Measurements from ENCODE around the gene PSMD1.

Gene PSMD1

DNA sequence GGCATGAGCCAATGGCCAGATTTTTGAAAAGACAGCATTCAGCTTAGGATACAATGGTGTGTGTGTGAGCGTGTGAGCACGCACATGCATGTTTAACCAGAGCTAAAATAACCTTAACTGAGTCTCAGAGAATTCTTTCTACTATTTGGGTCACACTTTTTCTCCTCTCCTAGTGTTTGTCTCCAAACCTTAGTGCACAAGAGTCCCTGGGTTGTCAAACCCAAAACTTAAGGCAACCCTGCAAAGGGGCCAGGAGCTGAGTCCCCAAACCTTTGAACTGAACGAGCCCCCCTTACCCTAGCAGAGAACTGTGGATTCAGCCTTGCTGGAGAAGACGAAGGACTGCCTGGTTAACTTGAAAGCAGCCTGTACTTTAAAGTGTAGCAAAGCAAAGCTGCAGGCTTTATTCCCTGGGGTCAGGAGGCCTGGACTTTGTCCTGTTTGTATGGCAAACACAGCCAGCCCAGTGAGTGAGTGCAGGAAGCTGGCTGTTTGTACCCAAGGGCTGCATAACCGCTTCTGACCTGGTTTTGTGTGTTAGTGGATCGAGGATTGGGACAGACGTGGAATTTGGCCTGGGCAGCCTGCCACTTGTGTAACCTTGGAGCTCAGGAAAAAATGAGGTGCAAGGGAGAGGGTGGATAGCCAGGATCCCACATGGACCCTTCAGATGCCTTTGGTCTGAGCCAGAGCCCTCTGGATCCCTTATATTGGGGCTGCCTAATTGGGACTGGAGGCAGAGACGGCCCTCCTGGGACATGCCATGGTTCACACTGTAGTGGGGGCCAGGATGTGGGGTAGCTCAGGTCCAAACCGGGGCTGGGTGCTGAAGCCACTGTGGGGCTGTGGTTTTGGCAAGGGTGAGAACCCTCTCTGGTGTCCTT, 6.4 kb upstream of the PSMD1 start:
- no peak for TF ChIP-seq ZFX (IDR thresholded peaks at IDR 0.05)
- no peak for TF ChIP-seq CTCF (conservative IDR thresholded peaks at IDR 0.05)
- peak overlapping the region; percentile 59 for H3K27ac ChIP-seq

DNA sequence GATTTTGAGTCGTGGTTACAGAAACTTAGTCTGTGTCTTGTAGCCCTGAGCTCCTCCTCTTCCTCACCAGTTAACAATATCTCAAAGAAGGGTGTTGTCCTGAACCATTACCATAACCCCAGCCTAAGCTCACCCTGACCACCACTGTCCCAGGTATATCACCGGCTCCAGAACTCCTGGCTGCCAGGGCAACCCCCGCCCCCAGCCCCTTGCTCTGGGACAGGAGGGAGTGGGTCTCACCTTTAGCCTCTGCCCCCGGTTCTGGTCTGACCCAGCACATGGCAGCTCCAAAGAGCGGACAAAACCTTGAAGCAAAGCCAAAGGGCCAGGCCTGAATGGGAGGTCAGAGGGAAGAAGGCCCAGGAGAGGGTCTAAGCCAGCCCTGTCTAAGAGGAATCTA, 5.6 kb upstream of the PSMD1 start:
- H3K27ac ChIP-seq = peak overlapping the region; percentile 59; the same call in 1 of the 2 replicates
- no peak for TF ChIP-seq ZFX (IDR thresholded peaks at IDR 0.05)
- TF ChIP-seq CTCF (conservative IDR thresholded peaks at IDR 0.05) = no peak

DNA sequence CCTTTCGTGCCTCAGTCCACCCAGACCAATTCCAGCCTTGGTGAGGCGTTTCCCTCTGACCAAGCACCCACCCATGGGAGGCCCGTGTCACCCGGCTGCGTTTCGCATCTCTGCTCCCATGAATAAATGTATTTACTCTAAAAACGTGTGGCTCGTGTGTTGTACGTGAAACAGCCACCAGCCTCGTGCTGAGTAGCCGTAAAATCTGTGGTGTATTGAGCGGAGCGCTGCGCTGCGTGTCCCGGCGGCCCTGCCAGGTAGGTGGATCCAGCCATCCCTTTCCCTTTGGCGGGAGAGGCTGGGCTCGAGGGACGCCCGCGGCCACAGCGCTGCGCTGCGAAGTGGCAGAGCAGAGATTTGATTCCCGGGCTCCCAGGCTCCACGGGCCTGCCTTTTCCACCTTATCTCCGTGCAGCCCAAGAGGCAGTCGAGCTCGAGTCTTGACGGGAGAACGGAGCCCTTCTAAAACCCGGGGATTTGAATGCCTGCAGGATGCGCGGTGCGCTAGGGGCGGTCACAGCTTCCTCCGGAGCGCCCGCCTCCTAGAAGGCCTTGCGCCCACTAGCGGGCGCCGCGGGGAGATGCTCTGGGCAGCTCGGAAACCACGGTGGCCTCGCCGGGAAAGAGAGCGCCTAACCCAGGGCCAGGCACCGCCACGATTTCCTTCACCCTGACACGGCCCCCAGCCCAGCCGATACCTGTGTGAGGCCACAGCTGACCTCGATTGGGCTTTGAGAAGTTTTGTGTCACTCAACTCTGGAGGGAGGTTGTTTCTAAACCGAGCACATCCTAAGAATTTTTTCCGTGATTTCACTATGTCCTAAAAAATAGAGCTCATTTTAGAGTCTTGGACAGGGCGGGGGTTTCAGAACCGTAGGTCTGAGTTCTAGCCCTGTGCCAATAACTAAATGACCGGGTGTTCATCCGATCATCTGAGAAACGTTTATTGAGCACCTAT, 3.9 kb upstream of the PSMD1 start:
- peak overlapping the region; percentile 60 for H3K27ac ChIP-seq
- peak; percentile 97 for TF ChIP-seq CTCF (conservative IDR thresholded peaks at IDR 0.05)
- TF ChIP-seq ZFX (IDR thresholded peaks at IDR 0.05) = peak; percentile 39; the same call in 1 of the 2 replicates

GRCh38 chr2:231053846-231054245, 2.8 kb upstream of the PSMD1 start:
- H3K27ac ChIP-seq = no peak overlapping the region; the same call in 1 of the 2 replicates
- TF ChIP-seq CTCF (conservative IDR thresholded peaks at IDR 0.05) = no peak
- no peak for TF ChIP-seq ZFX (IDR thresholded peaks at IDR 0.05)

GRCh38 chr2:231057590-231057989, 923 bp downstream of the PSMD1 start:
- H3K27ac ChIP-seq = peak overlapping the region; percentile 96
- no peak for TF ChIP-seq CTCF (conservative IDR thresholded peaks at IDR 0.05)
- no peak for TF ChIP-seq ZFX (IDR thresholded peaks at IDR 0.05)

DNA sequence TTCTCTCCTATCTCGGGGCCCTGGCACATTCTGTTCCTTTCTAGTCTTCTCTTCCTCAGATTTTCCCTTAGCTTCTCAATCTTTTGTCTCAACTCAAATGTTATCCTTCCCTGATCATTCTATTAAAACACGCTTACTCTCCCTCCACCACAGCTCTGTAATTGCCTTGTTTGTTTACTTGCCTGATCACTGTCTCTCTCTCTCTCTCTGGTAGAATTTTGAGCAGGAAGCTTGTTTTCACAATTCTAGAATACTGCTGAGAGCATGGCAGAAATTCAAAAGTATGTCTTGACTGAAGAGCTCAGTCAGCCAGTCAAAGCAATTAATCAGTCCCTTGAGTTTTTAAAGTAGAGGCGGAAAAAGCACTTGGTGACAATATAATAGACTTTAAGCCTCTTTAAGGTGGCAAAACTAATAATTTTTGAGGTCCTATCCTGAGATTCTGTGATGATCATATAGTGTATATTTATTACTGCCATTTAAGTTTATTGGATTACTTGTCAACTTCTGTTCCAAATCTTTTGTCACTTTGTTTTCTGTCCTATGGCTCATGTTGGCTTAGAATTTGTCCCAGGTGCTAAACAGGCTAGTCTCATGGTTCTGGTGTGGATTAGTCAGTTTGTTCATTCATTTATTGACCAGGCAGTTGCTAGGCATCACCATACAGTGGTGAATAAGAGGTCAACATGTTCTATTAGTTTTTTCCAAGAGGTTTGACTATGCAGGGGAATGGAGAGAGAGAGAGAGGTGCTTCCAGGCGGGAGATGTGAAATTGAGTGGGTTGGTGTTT, 2.3 kb downstream of the PSMD1 start:
- TF ChIP-seq CTCF (conservative IDR thresholded peaks at IDR 0.05) (no peak), ZFX (IDR thresholded peaks at IDR 0.05) (no peak)
- no peak overlapping the region for H3K27ac ChIP-seq

Measured in C4-2B (cell line).